HG02798 (cell line): ENCODE data around the gene PLCD4.
A peak's percentile ranks its signal among the peaks of the same experiment; 100 is the strongest.

ENCODE experiments used
- ATAC-seq: cut with Tn5 transposase; IDR thresholded peaks from one replicate; pipeline ENCODE4 v1.9.1; 2021; ENCODE audit warnings: mild to moderate bottlenecking; ENCODE audit not compliant: unreplicated experiment, poor library complexity

Gene PLCD4

GRCh38 chr2:218662377-218662776, 54.7 kb downstream of the PLCD4 start:
- ATAC-seq, result no peak

GRCh38 chr2:218662827-218663226, 55.1 kb downstream of the PLCD4 start:
- ATAC-seq, result no peak

GRCh38 chr2:218663901-218664300, 56.2 kb downstream of the PLCD4 start:
- no peak for ATAC-seq

GRCh38 chr2:218664653-218665052, 57.0 kb downstream of the PLCD4 start:
- ATAC-seq, result no peak

- no peak for ATAC-seq
Observed at GRCh38 chr2:218671097-218671653, 63.5 kb downstream of the PLCD4 start.

- ATAC-seq, result peak; percentile 100
Observed at GRCh38 chr2:218671654-218672566, 64.2 kb downstream of the PLCD4 start, which contains the start of the genes RNF25 and STK36. TSS of gene RNF25 (minus strand) at chr2:218672002. CDS start at chr2:218671970, 32 bp downstream. TSS of gene STK36 (plus strand) at chr2:218672086. CDS start at chr2:218672830, 744 bp downstream.

- ATAC-seq, result no peak
Observed at GRCh38 chr2:218679119-218679518, 71.4 kb downstream of the PLCD4 start.

- ATAC-seq, result no peak
Observed at GRCh38 chr2:218680061-218680460, 72.4 kb downstream of the PLCD4 start.
